ENCODE results near the gene GGT5. TPM values are rescaled to one million over a fixed set of nuclear protein-coding genes. Genes with fewer than 3 reads are reported as not detected.

Gene GGT5
- polyA plus RNA-seq, 3 donors from 2014 or later, result not detected

DNA sequence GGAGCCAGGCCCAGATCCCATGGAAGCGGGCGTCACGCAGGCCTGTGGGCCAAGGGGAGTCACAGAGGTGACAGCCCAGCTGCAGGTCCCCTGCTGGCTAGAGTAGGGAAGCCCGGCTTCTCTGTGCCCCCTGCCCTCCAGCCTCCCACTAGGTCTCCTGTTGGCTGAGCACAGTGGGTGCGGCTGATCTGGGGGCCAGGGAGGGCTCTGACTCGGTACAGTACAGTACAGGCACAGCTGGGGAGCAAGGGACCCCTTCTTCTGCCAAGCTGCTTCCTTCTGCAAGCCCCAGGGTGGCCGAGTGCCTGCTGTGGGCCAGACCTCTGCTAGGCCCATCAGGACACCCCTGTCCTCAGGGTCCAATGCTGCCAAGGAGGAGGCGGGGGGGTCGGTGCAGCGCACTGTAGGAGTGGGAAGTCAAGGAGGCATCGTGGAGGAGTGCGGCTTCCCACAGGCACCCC, 53.5 kb downstream of the GGT5 start:
- DNase-seq, result no peak
- Mint-ChIP-seq H3K4me3 (no peak overlapping the region), H3K36me3 (no peaks in the 10 kb centered on the region), H3K9me3 (no peaks in the 10 kb centered on the region), H3K27me3 (ENCODE audit: low read depth in 3 of 3) (peaks cover 0 to 7% (median 0%) of the 10 kb centered on the region in 3 donors), H3K27ac (no peak overlapping the region), H3K4me1 (no peaks in the 10 kb centered on the region)

DNA sequence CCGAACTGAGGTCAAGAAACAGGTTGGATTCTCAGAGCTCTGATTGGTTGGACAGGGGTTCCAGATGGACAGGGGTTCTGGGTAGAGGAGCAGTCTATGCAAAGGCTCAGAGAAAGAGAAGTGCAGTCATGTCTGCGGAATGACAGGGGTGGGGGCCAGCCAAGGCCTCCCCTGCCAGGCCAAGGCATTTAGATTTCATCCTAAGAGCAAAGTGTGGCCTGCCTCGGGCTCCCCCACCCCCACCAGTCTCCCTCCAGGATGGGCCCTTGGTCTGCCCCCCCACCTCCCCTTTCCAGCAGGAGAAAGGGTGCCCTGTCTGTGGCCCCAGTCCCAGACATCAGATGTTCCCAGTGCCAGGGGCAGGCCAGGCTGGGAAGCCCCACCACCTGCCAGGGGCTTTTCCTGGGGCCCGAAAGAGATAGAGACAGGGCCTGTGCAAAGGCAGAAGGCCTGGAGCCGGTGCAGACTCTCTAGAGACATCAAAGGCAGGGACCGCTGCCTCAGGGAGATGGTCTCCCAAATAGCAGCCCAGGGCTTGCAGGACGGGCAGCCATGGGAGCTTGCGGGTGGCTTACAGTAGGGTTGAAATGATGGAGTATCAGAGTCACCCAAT, 54.2 kb downstream of the GGT5 start:
- H3K27me3 Mint-ChIP-seq (ENCODE audit: low read depth in 3 of 3), result peaks cover 0 to 7% (median 0%) of the 10 kb centered on the region in 3 donors
- H3K9me3 Mint-ChIP-seq, result no peaks in the 10 kb centered on the region
- H3K4me3 Mint-ChIP-seq, result no peak overlapping the region
- H3K36me3 Mint-ChIP-seq, result no peaks in the 10 kb centered on the region
- DNase-seq, result no peak
- no peak overlapping the region for H3K27ac Mint-ChIP-seq
- H3K4me1 Mint-ChIP-seq, result no peaks in the 10 kb centered on the region

DNA sequence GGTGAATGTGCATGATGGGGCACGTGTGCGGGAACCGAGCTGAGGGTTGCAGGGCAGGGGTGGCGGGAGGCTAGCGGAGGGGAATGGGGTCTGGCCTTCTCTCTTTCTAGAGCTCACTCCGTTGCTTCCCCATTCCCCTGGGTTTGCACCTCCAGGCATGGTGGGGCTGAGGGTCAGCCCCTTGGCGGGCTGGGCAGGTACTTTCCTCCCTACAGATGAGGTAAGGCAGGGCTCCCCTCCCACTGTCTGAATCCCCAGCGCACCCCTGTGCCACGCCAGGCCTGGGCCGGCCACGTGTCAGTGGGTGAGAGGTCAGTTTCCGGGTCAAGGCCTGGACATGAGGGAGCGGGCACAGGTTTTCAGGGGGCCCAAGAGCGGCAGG, 54.7 kb downstream of the GGT5 start:
- Mint-ChIP-seq H3K4me3 (no peak overlapping the region), H3K27ac (no peak overlapping the region), H3K27me3 (ENCODE audit: low read depth in 3 of 3) (peaks cover 0 to 7% (median 0%) of the 10 kb centered on the region in 3 donors), H3K36me3 (no peaks in the 10 kb centered on the region), H3K4me1 (no peaks in the 10 kb centered on the region), H3K9me3 (no peaks in the 10 kb centered on the region)
- no peak for DNase-seq

DNA sequence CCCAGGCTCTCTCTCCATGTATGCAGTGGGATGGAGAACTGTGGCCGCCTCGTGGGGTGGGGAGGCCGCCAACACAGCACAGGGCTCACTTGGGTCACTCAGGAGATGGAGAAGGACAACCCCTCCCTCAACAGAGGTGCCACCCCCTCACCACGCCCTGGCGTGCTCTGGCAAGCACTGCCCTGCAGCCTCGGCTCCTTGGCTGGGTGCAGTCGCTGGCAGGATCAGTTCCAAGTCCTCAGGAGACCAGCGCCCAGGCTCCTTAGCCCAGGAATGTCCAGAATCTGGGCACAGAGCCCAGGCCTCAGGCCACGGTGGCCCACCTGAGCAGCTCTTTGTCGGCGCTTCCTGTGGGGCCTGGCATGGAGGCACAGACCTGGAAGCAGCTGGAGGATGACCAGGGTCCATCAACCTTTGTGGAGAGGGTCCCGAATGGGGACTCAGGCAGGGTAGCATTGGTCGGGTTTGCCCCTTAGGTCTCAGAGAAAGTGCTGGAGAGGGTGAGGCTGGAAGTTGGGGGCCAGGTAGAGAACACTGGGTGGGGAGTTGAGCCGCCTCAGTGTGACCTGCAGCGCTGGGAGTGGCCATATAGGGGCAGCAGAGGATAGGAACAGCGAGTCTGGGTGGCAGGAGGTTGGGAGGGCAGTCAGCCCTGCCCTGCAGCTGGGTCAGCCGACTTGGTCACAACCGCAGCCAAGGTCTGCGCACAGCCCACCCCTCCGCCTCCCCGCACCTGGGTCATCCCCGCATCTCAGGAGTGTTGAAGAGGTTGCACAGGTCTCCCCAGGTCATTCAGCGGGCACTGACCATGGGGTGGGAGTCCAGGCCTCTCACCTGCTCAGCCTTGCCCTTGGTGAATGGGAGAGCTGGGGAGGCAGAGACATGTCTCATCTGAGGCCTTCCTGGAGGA, 55.4 kb downstream of the GGT5 start:
- H3K4me3 Mint-ChIP-seq, result no peak overlapping the region
- DNase-seq, result peak in 1 of 3 donors; percentile 19
- no peaks in the 10 kb centered on the region for H3K9me3 Mint-ChIP-seq
- peaks cover 0 to 7% (median 0%) of the 10 kb centered on the region in 3 donors for H3K27me3 Mint-ChIP-seq (ENCODE audit: low read depth in 3 of 3)
- no peaks in the 10 kb centered on the region for H3K4me1 Mint-ChIP-seq
- H3K27ac Mint-ChIP-seq, result no peak overlapping the region
- no peaks in the 10 kb centered on the region for H3K36me3 Mint-ChIP-seq

DNA sequence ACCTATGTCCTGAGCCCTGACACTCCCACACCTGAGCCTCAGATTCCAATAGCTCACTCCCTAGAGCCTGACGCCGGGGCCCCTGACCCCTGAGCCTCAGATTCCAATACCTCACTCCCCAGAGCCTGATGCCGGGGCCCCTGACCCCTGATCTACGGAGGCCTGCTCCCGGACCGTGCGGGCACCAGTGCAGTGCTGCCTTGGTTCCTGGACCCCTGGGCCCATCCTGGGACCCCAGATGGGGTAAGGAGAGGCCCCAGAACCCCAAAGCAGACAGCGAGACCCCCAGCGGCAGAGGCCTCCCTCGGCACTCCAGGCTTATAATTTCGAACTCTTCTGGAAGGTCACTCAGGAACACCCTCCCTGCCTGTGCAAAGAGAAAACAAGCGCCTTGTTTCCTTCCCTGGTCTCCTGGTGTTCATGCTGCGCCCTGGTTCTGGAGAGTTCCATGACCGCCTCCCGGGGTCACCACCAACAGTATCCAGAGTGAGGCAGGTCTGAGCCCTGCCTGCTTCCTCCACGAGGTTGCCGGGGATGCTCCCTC, 56.1 kb downstream of the GGT5 start:
- Mint-ChIP-seq H3K9me3 (no peaks in the 10 kb centered on the region), H3K4me1 (no peaks in the 10 kb centered on the region), H3K27ac (no peak overlapping the region), H3K36me3 (no peaks in the 10 kb centered on the region), H3K4me3 (no peak overlapping the region), H3K27me3 (ENCODE audit: low read depth in 3 of 3) (peaks cover 0 to 7% (median 2%) of the 10 kb centered on the region in 3 donors)
- DNase-seq, result no peak

DNA sequence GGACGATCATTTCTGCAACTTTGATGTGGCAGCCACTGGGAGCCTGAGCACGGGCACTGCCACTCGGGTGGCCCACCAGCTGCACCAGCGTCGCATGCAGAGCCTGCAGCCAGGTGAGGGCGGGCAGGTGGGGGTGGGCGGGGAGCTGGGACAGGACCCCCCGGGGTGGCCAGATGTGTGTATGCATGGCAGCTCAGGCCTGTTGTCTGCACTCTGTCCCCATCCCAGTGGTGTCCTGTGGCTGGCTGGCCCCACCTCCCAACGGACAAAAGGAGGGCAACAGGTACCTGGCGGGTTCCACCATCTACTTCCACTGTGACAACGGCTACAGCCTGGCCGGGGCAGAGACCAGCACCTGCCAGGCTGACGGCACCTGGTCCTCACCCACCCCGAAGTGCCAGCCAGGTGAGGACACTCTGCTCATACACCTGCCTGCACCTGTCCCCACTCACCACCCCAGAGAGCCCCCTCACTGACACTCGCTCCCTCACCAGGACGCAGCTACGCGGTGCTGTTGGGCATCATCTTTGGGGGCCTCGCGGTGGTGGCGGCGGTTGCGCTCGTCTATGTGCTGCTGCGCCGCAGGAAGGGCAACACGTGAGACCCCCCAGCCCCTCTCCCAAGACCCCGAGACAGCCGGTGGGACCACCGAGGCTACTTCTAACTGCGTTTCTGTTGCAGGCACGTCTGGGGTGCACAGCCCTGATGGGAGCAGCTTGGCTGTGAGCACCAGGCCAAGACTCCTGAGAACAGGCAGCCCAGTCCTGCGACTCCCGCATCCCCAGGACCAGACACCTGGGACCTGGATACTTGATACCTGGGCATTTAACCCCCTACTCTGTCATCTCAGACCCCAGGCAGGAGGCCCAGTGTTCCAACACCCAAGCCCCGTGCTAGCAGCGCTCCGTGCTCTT, 56.9 kb downstream of the GGT5 start:
- H3K9me3 Mint-ChIP-seq, result no peaks in the 10 kb centered on the region
- DNase-seq, result no peak
- H3K4me1 Mint-ChIP-seq, result no peaks in the 10 kb centered on the region
- no peak overlapping the region for H3K27ac Mint-ChIP-seq
- H3K4me3 Mint-ChIP-seq, result no peak overlapping the region
- H3K36me3 Mint-ChIP-seq, result no peaks in the 10 kb centered on the region
- peaks cover 0 to 7% (median 2%) of the 10 kb centered on the region in 3 donors for H3K27me3 Mint-ChIP-seq (ENCODE audit: low read depth in 3 of 3)

DNA sequence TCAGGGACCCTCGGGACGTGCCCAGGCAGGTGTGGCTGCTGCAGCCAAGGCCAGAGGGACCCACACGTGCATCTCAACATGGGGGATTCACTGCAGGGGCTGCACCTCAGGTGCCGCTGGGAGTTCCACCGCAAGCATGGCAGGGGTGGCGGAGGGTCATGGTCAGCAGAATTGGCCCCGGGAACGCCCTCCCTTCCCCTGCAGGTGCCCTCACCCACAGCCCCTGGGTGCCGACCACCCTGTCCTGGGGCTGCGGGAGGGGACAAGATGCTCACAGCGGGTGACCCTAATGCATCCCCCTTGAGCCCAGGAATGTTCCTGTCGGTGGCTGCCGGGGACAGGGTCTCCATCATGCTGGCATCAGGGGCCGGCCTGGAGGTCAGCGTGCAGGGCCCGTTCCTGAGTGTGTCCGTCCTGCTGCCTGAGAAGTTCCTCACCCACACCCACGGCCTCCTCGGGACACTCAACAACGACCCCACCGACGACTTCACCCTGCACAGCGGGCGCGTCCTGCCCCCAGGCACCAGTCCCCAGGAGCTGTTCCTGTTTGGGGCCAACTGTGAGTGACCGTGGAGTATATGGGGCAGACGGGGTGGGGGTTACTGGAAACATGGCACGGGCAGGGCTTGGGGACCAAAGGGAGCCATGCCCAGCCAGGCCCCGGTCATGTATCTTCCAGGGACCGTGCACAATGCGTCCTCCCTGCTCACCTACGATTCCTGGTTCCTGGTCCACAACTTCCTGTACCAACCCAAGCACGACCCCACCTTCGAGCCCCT, 57.8 kb downstream of the GGT5 start:
- no peaks in the 10 kb centered on the region for H3K9me3 Mint-ChIP-seq
- H3K27me3 Mint-ChIP-seq (ENCODE audit: low read depth in 3 of 3), result peaks cover 0 to 5% (median 3%) of the 10 kb centered on the region in 3 donors
- no peaks in the 10 kb centered on the region for H3K4me1 Mint-ChIP-seq
- H3K36me3 Mint-ChIP-seq, result no peaks in the 10 kb centered on the region
- H3K27ac Mint-ChIP-seq, result no peak overlapping the region
- no peak overlapping the region for H3K4me3 Mint-ChIP-seq
- DNase-seq, result no peak

DNA sequence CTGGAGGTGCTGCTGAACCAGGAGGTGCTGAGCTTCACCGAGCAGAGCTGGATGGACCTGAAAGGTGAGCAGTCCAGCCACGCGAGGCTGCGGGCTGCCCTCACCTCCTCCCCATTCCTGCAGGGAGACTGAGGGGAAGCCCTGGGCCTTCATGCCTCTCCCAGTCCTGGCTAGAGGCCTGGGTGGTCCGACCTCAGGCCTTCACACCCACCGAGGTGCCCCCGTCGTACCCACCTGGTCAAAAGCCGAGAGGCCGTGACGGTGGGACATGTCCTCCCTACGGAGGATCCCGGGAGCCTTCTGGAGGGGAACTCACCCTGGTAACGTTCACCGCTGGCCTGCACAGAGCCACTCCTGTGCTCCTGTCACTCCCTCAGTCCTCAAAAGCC, 58.5 kb downstream of the GGT5 start:
- Mint-ChIP-seq H3K27ac (no peak overlapping the region), H3K36me3 (no peaks in the 10 kb centered on the region)

DNA sequence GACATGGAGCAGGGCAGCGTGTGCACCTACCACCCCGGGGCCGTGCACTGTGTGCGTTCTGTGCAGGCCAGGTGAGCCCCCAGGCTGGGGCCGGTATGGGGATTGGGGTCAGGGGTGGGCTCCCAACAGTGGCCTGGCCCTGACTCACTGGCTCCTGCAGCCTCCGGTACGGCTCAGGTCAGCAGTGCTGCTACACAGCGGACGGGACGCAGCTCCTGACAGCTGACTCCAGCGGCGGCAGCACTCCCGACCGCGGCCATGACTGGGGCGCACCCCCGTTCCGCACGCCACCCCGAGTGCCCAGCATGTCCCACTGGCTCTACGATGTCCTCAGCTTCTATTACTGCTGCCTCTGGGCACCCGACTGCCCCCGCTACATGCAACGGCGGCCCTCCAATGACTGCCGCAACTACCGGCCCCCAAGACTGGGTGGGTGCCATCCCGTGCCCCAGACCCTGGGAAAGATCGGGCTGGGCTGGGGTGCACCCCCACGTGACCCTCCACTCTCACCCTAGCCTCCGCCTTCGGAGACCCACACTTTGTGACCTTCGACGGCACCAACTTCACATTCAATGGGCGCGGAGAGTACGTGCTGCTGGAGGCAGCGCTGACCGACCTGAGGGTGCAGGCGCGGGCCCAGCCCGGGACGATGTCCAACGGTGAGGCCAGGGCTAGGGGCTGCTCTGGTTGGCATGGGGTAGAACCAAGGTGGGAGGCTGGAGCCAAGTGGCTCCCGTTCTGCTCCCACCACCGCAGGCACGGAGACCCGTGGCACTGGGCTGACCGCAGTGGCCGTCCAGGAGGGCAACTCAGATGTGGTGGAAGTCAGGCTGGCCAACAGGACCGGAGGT, 59.2 kb downstream of the GGT5 start:
- DNase-seq, result no peak
- H3K27ac Mint-ChIP-seq, result no peak overlapping the region

More for the DNA sequence above, 58.5 kb downstream of the GGT5 start:
- Mint-ChIP-seq H3K4me1 (no peaks in the 10 kb centered on the region), H3K4me3 (no peak overlapping the region), H3K9me3 (no peaks in the 10 kb centered on the region), H3K27me3 (ENCODE audit: low read depth in 3 of 3) (peaks cover 0 to 4% (median 3%) of the 10 kb centered on the region in 3 donors)
- no peak for DNase-seq

DNA sequence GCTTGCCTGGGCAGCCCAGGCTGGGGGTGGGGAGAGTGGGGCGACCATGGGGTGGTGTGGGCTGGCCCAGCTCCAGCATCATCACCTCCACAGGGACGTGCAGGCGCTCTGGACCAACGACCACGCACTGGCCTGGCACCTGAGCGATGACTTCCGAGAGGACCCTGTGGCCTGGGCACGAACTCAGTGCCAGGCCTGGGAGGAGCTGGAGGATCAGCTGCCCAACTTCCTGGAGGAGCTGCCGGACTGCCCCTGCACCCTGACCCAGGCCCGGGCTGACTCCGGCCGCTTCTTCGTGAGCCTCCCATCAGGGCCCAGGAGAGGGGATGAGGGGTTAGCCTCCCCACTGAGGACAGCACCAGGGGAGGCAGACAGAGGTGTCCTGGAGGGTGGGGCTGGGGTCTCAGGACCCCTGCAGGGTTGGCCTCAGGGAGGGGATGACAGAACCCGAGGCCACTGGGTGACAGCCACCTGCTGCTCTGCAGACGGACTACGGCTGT, 59.8 kb downstream of the GGT5 start:
- no peaks in the 10 kb centered on the region for H3K36me3 Mint-ChIP-seq
- H3K4me1 Mint-ChIP-seq, result no peaks in the 10 kb centered on the region
- no peak for DNase-seq
- peaks cover 0 to 5% (median 3%) of the 10 kb centered on the region in 3 donors for H3K27me3 Mint-ChIP-seq (ENCODE audit: low read depth in 3 of 3)
- H3K9me3 Mint-ChIP-seq, result no peaks in the 10 kb centered on the region
- H3K4me3 Mint-ChIP-seq, result no peak overlapping the region
- H3K27ac Mint-ChIP-seq, result no peak overlapping the region

More for the DNA sequence above, 59.2 kb downstream of the GGT5 start:
- H3K4me1 Mint-ChIP-seq, result no peaks in the 10 kb centered on the region
- H3K36me3 Mint-ChIP-seq, result no peaks in the 10 kb centered on the region
- no peaks in the 10 kb centered on the region for H3K9me3 Mint-ChIP-seq
- no peak overlapping the region for H3K4me3 Mint-ChIP-seq
- H3K27me3 Mint-ChIP-seq (ENCODE audit: low read depth in 3 of 3), result peaks cover 0 to 5% (median 3%) of the 10 kb centered on the region in 3 donors

DNA sequence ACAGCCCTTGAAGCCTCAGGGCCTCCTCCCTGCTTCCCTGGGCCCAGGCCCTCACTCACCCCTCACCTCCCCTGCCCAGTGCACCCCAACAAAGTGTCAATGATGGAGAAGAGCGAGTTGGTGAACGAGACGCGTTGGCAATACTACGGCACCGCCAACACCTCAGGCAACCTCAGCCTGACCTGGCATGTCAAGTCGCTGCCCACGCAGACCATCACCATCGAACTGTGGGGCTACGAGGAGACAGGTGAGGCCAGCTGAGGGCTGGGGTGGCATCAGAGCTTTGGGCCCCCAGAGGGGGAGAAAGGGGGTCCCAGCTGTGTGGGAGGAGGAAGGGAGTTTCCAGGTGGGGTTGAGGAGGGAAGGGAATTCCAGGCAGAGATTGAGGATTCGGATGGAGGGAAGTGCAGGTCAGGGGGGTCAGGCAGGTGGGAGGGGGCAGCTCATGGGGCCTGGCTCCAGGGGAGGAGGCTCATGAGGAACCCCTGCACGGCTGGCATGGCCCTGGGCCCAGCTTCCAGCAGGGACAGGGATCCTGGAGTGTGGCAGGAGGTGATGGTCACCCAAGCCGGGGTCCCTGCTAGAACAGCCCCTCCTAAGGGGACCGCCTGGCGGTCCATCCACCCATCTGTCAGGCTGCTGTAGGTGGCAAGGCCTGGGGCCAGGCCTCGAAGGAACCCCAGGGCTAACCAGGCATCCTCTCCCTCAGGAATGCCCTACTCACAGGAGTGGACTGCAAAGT, 60.7 kb downstream of the GGT5 start:
- peaks cover 0 to 5% (median 4%) of the 10 kb centered on the region in 3 donors for H3K27me3 Mint-ChIP-seq (ENCODE audit: low read depth in 3 of 3)
- H3K27ac Mint-ChIP-seq, result no peak overlapping the region
- no peak overlapping the region for H3K4me3 Mint-ChIP-seq
- no peaks in the 10 kb centered on the region for H3K9me3 Mint-ChIP-seq
- no peaks in the 10 kb centered on the region for H3K4me1 Mint-ChIP-seq
- no peaks in the 10 kb centered on the region for H3K36me3 Mint-ChIP-seq
- DNase-seq, result no peak
